Measurements from ENCODE around the gene EIF4G3.
"Not testable (repeated sequence)": the region's sequence is repeated elsewhere in the genome, so short reads cannot be mapped to it uniquely, and the experiment has no call there.

The EIF4G3 gene

DNA sequence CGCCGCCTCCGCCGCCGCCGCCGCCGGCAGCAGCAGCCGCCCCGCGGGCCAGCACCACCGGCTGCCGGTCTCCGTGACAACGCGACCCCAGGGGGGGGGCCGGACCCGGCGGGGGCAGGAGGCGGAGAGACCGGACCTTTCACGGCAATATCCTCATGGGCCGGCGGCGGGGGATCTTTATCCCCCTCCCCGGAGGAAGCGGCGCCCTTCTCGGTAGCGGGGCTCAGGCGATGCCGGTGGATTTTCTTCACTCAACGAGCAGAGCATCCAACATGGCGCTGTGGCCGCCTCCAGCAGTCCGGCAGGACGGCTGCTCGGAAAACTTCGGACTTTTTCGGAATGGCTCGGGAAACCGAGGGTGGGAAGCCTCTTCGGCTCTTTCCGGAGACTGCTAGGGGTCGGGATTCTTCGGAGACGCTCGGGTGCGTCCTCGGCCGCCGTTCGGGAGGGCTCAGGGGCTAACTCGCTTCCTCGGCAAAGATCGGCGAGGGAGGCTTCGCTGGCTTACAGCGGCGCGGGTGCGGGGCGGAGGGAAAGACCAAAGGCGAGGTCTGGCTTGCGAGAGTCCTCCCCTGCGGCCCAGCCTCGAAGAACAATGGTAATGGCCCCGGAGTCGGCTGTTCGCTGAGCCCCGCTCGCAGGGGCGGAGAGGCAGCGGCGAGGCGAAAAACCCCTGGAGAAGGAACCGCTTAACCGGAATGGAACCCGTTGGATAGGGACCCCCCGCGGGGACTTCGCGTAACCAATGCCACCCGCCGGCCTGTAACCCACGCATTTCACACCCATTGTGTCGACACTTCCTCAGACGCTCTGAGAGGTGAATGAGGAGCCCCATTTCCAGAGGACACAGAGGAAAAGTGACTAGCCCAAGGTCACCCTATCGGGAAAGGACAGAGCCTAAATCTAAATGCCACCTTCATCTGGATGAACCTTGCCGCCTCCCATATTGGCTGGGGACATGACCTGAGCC, at the start of gene EIF4G3:
EIF4G3 (minus strand) TSS at position 312 of the 970 bp plus-strand sequence. CDS start 174,155 bp downstream, outside the sequence.
- peak; percentile 96 for DNase-seq (ENCODE audit: low spot score)

- DNase-seq (ENCODE audit: low spot score) = no peak
Observed at GRCh38 chr1:21225065-21225464, 48.4 kb upstream of the EIF4G3 start.

DNA sequence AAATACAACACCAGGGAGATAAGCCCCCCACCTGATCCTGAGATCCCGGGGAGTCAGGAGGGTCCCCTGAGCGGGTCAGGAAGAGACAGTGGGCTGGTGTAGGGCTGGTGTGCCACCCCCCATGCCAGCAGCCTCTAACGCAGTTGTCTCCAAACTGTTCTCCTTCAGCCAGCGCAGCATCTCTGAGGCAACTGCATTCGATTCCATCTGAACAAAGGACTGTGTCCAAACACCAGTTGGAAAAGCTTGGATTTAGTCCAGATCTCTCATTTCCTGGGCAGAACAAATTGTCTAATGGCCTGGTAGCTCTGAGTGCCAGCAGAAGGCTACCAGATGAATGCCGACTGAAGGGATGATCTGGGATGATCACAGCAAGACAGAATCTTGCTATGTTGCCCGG, 44.1 kb upstream of the EIF4G3 start:
- no peak for DNase-seq (ENCODE audit: low spot score)

GRCh38 chr1:21219674-21220073, 43.0 kb upstream of the EIF4G3 start:
- DNase-seq (ENCODE audit: low spot score) = no peak

DNA sequence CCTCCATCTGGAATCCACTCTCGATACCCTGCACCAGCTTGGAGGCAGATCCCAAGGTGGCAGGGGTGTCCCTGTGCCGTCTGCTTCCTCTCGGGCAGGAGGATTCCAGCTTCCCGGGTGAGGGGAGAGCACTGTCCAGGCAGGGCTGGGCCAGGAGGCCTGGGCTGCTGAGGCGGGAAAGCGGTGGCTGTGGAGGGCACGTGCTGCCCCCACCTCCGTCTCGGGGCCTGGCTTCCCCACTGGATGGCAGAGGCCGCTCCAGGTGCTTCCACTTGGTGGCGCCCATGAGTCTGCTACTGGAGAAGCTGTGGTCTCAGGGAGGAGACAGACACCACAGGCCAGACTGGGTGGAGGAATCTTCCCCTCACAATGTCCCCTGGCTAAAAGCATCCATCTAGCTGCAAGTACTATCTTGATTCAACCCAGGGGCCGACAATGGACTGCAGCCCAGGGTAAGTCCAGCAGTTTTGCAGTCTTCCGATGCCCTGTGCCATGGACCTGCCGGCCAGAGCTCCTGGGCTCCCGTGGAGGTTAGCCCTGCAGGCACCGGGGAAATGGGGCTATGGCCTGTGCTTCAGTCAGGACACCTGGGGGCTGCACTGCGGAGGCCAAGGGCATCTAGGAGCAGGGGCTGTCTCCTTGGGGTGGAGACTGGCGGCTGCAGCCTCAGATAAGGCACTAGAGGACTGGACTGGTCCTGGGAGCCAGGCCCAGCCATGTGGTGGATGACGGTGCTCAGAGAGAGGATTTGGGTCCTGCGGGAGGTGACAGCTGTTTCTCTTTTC, 41.3 kb upstream of the EIF4G3 start:
- DNase-seq (ENCODE audit: low spot score) = peak; percentile 44

GRCh38 chr1:21216835-21217811, 40.4 kb upstream of the EIF4G3 start:
- DNase-seq (ENCODE audit: low spot score) = peak; percentile 58

- DNase-seq (ENCODE audit: low spot score) = no peak
Observed at GRCh38 chr1:21212126-21212525, 35.4 kb upstream of the EIF4G3 start.

DNA sequence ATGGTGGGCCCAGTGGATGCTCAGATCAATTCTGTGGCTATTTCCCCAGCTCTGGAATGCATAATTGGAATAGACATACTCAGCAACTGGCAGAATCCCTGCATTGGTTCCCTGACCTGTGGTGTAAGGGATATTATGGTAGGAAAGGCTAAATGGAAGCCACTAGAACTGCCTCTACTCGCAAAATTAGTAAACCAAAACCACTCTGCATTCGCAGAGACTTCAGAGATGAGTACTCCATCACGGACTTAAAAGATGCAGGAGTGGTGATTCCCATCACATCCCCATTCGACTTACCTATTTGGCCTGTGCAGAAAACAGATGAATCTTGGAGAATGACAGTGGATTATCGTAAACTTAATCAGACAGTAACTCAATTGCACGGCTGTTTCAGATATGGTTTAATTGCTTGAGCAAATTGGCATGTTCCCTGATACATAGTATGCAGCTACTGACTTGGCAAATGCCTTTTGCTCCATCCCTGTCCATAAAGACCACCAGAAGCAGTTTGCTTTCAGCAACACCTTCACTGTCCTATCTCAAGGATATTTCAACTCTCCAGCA, 31.5 kb upstream of the EIF4G3 start:
- DNase-seq (ENCODE audit: low spot score) = not testable (repeated sequence)

DNA sequence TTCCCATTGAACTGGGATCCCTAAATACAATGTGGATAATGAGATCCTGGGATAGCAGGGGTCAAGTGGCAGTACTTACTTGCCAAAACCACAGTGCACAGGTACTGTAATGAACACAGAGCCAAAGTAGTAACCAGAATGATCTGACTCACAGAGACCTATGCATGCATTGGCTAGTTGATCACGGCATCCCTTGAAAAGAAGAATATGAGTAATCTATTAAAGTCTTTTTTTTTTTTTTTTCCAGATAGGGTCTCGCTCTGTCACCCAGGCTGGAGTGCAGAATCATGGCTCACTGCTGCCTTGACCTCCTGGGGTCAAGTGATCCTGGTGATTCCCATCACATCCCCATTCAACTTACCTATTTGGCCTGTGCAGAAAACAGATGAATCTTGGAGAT, 29.4 kb upstream of the EIF4G3 start:
- DNase-seq (ENCODE audit: low spot score) = no peak

DNA sequence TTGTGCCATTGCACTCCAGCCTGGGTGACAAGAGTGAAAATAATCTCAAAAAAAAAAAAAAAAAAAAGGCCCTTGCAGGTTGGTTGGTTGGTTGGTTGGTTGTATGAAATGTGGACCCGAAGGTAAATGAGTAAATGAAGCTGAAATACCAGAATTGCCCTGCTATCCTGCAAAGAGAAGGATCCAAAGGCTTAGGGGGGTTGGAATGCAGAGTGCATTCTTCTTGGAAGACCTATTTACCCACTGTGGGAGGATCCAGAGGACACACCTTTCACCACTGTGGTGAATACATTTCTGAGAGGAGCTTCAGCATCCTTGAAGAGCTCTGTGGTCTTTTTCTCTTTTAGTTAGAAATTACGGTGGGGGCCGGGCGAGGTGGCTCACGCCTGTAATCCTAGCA, 28.7 kb upstream of the EIF4G3 start:
- no peak for DNase-seq (ENCODE audit: low spot score)

- DNase-seq (ENCODE audit: low spot score) = no peak
Observed at GRCh38 chr1:21201650-21202049, 25.0 kb upstream of the EIF4G3 start.

- DNase-seq (ENCODE audit: low spot score) = not testable (repeated sequence)
Observed at GRCh38 chr1:21201238-21201637, 24.5 kb upstream of the EIF4G3 start.

GRCh38 chr1:21200767-21201166, 24.1 kb upstream of the EIF4G3 start:
- no peak for DNase-seq (ENCODE audit: low spot score)

DNA sequence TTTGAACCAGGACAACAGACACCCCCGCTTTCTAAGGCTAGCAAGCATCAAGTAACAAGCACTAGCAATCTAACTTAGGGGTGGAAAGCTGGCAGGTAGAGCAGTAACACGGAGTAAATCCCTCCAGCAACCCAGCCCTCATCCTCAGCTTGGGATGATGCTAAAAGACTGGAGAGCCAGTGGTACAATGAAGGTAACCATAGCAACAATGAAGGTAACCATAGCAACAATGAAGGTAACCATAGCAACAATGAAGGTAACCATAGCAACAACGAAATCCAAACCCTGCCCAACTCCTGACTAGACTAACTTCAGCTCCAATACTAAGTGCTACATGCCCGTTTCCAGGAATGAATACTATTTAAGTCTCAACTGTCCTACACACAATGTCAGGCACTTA, 22.2 kb upstream of the EIF4G3 start:
- no peak for DNase-seq (ENCODE audit: low spot score)

DNA sequence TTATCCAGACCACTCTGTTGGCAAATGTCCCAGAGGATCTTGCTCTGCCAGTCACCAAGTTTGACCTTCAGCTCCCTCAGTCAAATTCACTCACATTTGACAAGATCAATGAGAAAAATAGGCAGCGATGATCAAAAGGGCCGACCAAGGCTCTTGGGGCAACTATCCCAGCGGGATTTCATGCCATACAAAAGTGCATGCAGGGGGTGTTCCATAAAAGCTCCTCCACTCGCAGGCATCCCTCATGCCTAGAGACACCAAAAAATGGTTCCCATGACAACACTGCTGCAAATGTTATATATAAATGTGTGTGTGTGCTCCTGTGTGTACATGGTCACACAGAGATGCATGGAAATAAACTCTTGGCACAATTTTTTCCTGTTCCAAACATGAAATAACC, 16.2 kb upstream of the EIF4G3 start:
- DNase-seq (ENCODE audit: low spot score) = no peak

GRCh38 chr1:21192284-21192683, 15.6 kb upstream of the EIF4G3 start:
- DNase-seq (ENCODE audit: low spot score) = no peak

GRCh38 chr1:21190771-21191170, 14.1 kb upstream of the EIF4G3 start:
- DNase-seq (ENCODE audit: low spot score) = not testable (repeated sequence)

- no peak for DNase-seq (ENCODE audit: low spot score)
Observed at GRCh38 chr1:21189906-21190500, 13.3 kb upstream of the EIF4G3 start.

GRCh38 chr1:21189421-21189820, 12.7 kb upstream of the EIF4G3 start:
- DNase-seq (ENCODE audit: low spot score) = no peak

GRCh38 chr1:21188235-21188634, 11.5 kb upstream of the EIF4G3 start:
- no peak for DNase-seq (ENCODE audit: low spot score)

DNA sequence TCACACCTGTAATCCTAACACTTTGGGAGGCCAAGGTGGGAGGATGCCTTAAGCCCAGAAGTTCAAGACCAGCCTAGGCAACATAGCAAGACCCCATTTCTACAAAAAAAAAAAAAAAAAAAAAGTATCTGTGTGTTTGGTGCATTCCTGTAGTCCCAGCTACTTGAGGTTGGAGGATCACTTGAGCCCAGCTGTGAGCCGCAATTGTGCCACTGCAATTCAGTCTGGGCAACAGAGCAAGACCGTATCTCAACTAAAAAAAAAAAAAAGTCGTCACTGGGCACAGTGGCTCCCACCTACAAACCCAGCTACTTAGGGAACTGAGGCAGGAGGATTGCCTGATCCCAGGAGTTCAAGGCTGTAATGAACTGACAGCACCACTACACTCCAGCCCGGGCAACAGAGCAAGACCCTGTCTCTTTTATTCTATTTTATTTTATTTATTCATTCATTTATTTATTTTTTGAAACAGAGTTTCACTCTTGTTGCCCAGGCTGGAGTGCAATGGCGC, 8.6 kb upstream of the EIF4G3 start:
- DNase-seq (ENCODE audit: low spot score) = no peak
